ENCODE measurements around the gene TMEM161B.
"Not testable (repeated sequence)": the region's sequence is repeated elsewhere in the genome, so short reads cannot be mapped to it uniquely, and the experiment has no call there.

The TMEM161B gene

DNA sequence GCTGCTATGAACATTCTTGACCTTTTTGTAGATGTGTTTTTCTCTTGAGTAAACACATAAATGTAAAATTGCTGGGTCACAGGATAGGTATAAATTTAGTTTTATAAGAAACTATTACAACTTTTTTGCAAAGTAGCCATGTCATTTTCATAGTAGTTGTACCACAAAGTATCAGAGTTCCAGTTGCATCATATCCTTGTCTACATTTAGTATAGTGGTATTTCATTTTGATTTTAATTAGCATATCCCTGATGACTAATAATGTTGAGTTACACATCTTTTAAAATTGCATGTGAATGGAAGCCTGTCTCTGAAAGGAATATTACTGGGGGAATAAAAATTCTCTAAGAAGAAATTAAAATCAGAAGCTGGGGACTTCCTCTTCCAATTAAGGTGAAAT is 85.4 kb downstream of the TMEM161B start:
- no peak for DNase-seq (ENCODE audit: low read depth)

DNA sequence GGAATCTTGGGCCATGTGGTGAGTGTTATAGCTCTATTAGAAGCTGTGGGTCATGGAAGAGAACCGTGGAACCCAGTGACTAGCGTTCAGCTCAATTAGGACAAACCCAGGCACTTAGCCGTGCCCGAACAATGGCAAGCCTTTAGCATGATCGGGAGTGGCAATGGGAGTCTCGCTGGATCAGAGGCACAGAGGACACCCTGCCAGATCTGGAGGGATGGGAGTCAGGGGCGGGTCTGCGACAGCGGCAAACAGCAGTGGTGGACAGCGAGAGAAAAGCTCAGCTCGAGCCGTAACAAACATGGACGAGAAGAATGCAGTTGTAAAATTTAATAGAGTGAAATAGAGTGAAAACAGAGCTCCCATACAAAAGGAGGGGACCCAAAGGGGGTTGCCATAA is 91.2 kb downstream of the TMEM161B start:
- not testable (repeated sequence) for DNase-seq (ENCODE audit: low read depth)

GRCh38 chr5:88172847-88173758 is 95.5 kb downstream of the TMEM161B start:
- no peak for DNase-seq (ENCODE audit: low read depth)

DNA sequence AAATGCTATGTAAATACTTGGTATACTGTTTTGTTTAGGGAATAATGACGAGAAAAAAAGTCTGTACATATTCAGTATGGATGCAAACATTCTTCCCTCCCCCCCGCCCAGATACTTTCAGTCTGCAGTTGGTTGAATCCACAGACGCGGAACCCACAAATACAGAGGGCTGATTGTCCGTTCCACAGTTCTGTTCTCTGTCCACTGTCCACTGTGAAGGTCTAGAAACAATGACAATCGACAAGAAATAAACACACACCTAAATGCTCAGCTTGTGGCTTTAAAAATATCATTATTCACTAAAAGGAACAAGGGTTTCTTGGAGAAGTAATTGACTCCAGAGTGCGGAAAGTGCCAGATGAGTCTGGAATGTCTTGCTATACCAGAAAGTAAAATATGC is 109.1 kb downstream of the TMEM161B start:
- DNase-seq (ENCODE audit: low read depth), result no peak

GRCh38 chr5:88158056-88158455 is 110.6 kb downstream of the TMEM161B start:
- no peak for DNase-seq (ENCODE audit: low read depth)

- DNase-seq (ENCODE audit: low read depth), result no peak
These were observed 113.8 kb downstream of the TMEM161B start for GRCh38 chr5:88154891-88155290.

GRCh38 chr5:88150747-88151146 is 117.9 kb downstream of the TMEM161B start:
- DNase-seq (ENCODE audit: low read depth), result no peak

GRCh38 chr5:88145611-88146467 is 122.8 kb downstream of the TMEM161B start:
- DNase-seq (ENCODE audit: low read depth), result no peak

DNA sequence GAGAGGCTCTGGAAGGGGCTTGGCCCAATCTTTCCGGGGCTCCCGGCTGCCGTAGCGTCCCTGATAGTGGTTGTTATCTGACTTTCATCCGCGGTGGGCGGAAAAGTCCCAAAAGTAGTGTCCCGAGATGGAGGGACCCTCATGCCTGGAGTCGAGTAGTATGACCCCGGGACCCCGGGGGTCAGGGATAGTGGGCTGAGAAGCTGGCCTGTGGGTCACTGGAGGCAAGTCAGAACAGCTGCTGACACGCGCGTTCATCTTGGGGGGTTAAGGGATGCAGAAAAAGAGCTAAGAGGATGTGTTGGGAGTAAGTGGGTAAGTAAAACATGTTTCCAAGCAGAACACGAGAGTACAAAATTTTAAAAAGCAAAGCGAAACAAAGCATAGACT is 123.4 kb downstream of the TMEM161B start:
- no peak for DNase-seq (ENCODE audit: low read depth)

Data from HS-5 (cell line).